HL-60 (cell line): Measurements from ENCODE around the gene SMCO1.

Experiments
- POLR2AphosphoS5 ChIP-seq: IDR thresholded peaks from 2 replicates; pipeline ENCODE4 v1.6.1; 2012; ENCODE audit warnings: low read depth
- SPI1 ChIP-seq: IDR thresholded peaks from 2 replicates; pipeline ENCODE4 v1.6.1; 2012; ENCODE audit warnings: low read depth, mild to moderate bottlenecking, borderline replicate concordance
- TF ChIP-seq, protein P1 (sequence below): IDR thresholded peaks from one replicate; pipeline ENCODE4 v1.5.1; 2011; ENCODE audit warnings: low read length, control low read depth, inconsistent platforms; ENCODE audit not compliant: insufficient read depth
- TF ChIP-seq, protein P2 (sequence below): IDR thresholded peaks from 2 replicates; pipeline ENCODE4 v1.6.1; 2012; ENCODE audit warnings: low read depth; ENCODE audit not compliant: insufficient replicate concordance

DNA sequence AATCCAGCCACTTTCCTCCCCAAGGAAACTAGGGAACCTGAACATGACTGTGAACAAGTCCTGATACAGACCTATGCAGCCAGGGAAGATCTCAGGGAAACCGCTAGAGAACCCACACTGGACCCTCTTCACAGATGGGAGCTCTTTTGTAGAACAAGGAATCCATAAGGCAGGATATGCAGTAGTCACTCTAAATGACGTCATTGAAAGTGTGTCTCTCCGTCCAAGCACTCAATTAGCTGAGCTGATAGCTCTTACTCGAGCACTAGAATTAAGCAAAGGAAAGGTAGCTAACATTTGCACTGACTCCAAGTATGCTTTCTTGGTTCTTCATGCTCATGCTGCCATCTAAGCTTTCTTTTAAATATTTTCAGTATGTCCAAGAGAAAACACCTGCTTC is 10.0 kb upstream of the SMCO1 start:
- TF ChIP-seq, protein P1, sequence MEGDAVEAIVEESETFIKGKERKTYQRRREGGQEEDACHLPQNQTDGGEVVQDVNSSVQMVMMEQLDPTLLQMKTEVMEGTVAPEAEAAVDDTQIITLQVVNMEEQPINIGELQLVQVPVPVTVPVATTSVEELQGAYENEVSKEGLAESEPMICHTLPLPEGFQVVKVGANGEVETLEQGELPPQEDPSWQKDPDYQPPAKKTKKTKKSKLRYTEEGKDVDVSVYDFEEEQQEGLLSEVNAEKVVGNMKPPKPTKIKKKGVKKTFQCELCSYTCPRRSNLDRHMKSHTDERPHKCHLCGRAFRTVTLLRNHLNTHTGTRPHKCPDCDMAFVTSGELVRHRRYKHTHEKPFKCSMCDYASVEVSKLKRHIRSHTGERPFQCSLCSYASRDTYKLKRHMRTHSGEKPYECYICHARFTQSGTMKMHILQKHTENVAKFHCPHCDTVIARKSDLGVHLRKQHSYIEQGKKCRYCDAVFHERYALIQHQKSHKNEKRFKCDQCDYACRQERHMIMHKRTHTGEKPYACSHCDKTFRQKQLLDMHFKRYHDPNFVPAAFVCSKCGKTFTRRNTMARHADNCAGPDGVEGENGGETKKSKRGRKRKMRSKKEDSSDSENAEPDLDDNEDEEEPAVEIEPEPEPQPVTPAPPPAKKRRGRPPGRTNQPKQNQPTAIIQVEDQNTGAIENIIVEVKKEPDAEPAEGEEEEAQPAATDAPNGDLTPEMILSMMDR, result no peak
- TF ChIP-seq, protein P2, sequence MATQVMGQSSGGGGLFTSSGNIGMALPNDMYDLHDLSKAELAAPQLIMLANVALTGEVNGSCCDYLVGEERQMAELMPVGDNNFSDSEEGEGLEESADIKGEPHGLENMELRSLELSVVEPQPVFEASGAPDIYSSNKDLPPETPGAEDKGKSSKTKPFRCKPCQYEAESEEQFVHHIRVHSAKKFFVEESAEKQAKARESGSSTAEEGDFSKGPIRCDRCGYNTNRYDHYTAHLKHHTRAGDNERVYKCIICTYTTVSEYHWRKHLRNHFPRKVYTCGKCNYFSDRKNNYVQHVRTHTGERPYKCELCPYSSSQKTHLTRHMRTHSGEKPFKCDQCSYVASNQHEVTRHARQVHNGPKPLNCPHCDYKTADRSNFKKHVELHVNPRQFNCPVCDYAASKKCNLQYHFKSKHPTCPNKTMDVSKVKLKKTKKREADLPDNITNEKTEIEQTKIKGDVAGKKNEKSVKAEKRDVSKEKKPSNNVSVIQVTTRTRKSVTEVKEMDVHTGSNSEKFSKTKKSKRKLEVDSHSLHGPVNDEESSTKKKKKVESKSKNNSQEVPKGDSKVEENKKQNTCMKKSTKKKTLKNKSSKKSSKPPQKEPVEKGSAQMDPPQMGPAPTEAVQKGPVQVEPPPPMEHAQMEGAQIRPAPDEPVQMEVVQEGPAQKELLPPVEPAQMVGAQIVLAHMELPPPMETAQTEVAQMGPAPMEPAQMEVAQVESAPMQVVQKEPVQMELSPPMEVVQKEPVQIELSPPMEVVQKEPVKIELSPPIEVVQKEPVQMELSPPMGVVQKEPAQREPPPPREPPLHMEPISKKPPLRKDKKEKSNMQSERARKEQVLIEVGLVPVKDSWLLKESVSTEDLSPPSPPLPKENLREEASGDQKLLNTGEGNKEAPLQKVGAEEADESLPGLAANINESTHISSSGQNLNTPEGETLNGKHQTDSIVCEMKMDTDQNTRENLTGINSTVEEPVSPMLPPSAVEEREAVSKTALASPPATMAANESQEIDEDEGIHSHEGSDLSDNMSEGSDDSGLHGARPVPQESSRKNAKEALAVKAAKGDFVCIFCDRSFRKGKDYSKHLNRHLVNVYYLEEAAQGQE, result no peak
- TF ChIP-seq POLR2AphosphoS5 (no peak), SPI1 (no peak)
